Activated CD8-positive, alpha-beta memory T cell treated with anti-CD3 and anti-CD28 coated beads, Interleukin-2, amount 50 U/mL, for 48 hours (primary cell): ENCODE data around the gene A4GNT.
"Not testable (repeated sequence)": the region's sequence is repeated elsewhere in the genome, so short reads cannot be mapped to it uniquely, and the experiment has no call there.

Experiments used
- DNase-seq: peaks from one replicate; pipeline ENCODE4 v3.0.0-alpha.2; 2020

A4GNT gene

DNA sequence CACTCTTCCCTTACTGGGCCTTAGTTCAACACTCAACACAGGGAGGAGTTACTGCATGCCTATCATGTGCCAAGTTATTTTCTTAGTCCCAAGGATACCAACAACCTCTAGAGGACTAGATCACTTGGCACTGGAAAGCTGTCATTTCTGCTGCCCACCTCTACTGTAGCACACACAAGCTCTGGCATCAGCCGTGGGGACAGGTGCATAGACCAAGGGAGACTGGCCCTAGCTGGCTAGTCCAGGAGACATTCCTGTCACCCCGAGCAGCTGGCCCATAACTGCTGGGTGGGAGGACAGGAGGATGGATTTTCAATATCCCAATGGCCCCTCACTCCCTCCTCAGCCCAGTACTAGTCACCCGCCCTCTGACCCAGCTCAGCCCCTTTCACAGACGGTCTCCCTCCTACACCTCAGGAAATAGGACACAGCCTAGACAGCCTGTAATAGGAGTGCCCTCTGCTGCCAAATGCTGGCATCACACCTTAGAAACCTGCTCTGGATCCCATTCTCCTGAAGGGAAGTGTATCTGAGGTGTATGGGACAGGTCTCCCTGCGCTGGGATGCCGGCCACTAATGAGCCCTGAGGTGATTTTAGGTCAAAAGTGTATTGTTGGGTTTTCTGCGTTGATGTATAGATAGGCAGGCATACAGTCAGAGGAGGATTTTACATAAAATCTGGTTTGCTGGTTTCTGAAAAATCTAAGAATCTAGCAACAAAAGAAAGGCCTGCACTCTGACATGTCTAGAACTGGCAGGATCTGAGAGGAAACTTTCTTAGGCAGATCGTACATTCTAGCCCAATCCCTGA, 13.4 kb downstream of the A4GNT start:
- peak; percentile 77 for DNase-seq

DNA sequence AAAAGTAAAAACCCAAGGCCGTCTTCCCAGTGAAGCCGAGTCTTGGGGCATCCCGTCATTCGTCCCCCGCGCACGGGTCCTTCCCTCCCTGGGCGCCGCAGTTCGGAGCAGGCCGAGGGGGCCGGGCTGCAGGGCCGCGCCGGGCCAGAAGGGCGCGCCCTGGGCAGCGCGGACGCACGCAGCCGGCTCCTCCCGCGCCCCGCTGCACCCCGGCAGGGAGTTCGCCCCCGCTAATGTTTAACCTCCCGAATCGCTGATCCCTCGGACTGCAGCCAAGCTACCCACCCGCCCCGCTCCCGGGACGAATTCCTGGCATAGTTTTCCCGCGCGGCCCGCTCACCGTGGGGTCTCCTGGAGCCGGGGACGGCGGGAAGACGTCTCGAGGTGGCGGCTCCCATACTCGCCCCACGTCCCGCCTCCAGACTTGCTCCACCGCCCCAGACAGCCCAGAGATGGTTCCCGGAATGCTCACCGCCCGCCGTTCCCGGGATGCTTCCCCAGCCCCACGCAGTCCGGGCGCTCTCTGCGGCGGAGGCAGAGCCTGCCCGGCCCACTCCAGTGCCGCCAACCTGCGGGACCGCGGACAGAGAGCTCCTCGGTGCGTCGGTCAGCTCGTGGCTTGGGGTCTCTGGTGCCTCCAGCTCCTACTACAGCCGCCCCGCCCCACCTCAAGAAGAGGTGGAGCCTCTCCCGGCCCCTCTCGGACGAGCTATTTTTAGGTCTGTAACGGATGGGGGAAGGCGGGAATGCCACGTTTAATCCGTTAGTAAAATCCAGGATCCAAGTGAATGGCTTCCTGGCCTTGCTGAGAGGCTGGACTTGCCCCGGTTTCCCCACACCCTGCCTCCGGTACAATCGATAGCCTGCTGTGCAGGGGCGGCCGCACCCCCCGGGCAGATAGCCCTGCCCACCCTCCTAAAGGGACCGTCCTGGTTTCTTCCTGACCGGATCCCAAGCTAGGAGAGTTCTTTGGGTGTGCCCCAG, 16.9 kb downstream of the A4GNT start, which contains the start of gene DZIP1L:
Gene DZIP1L, minus strand, starts transcription at position 621 of the 984 bp plus-strand sequence. CDS start 11,637 bp downstream, outside the sequence.
- peak; percentile 74 for DNase-seq

DNA sequence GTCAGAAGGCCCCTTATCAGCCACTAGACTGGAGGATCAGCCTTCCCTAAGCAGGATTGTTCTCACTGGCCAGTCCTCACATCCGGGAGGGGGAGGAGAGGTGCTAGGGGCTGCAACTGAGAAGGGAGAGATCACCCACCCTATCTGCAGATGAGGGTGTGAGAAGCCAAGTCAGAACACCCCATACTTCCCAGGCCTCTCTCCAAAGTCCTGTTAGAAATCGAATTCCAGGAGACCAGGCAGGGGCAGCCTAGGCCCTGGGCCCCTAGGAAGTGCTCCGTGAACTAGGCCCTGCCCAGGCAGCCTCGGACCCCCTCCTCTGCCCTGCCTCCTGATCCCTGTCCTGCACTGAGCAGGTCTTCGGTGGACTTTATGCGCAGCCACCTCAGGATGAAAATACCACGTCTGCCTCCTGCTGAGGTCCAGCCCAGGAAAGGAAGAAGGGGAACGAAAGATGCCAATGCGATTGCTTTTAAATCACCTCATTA, 17.7 kb downstream of the A4GNT start:
- no peak for DNase-seq

DNA sequence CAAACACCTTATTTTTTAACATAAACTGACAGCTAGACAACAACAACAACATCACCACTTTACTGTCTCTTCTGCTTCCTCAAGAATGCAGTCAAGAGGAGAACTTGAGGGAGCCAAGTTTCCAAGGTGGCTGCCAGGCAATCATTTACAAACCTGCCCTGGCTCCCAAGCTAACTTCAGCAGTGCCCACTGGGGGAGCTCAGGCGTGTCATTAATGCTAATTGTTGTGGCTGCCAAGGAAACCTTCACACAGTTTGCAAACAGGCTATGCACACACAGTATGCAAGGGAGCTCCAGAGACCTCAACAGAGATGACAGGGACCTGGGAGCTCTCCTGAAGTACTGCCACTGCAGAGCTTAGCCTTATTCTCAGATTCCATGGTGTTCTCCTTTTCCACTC, 18.9 kb downstream of the A4GNT start:
- no peak for DNase-seq

DNA sequence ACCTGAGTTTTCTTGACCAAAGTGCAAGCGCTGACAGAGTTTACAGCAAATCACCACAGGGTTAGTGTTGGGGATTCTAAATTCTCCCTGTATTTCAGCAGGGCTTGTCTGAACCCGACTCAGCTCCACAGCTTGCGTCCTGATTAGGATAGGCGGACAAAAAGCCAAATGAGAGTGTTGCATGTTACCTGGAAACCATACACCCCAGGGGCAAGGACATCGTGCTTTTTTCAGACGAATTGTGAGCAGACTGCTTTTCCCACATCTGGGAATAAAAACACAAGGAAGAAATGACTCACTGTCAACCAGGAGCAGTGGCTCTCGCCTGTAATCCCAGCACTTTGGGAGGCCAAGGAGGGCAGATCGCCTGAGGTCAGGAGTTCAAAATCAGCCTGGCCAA, 19.8 kb downstream of the A4GNT start:
- no peak for DNase-seq

DNA sequence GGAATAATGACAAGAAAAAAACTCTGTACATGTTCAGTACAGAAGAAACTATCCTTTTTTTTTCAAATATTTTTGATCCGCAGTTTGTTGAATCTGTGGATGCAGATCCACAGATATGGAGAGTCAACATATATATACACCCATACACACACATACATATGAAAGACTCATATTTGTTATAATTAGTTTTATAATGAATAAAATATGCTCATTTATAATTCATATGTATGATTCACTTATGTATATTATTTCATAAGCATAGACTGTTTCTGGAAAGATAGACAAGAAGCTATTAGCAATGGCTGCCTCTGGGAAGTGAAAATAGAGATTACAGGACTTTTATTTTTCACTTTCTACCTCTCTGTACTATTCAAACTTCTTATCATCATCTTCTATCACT, 26.6 kb downstream of the A4GNT start:
- no peak for DNase-seq

DNA sequence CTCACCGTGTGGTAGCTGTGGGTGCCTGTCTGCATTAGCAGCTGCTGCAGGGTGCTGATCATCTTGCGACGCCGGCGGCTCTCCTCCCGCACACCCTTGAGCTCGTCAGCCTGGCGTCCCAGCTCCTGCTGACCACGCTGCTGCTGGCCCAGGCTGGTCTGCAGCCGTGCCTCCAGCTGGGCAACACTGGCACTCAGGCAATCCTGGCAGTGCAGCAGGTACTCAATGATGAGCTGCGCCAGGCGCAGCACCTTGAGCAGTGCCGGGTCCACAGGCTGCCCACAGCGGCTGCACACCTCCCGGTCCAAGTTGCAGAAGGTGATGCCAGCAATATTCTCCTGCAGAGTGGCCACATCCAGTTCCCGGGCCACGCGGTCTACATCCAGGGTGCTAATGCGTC, 28.7 kb downstream of the A4GNT start:
- no peak for DNase-seq

DNA sequence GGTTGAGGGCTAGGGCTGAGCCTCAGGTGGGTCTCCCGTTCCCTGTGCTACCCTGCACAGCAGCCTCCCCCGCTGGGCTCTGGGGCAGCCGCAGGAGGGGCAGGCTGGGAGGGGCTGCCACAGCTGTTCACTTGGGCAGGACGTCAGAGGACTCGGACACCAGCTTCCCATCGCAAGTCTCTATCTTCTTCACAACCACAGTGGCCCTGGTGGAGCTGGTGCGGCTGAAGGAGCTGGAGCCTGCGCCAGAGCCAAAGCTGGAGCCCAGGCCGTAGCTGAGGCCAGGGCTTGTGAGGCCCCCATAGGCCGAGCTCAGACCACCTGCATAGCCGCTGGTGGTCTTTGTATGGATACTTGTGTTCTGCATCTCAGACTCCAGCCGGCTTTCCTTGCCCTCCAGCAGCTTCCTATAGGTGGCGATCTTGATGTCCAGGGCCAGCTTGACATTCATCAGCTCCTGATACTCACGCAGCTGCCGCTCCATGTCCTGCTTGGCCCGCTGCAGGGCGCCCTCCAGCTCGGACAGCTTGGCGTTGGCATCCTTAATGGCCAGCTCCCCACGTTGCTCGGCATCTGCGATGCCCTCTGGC, 30.7 kb downstream of the A4GNT start:
- DNase-seq: not testable (repeated sequence)

DNA sequence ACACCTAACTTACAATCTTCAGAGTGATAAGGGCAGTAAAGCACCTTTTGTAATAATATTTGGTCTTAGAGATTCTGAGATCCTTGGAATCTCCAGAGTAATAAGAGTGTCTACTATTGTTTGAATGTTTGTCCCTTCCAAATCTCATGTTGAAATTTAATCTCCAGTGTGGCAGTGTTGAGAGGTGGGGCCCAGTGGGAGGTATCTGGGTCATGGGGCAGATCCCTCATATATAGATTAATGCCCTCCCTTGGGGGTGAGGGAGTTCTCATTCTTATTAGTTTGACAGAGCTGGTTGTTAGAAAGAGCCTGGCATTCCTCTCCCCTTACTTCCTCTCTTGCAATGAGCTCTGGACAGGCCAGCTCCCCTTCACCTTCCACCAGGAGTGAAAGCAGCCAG, 32.8 kb downstream of the A4GNT start:
- DNase-seq: no peak

DNA sequence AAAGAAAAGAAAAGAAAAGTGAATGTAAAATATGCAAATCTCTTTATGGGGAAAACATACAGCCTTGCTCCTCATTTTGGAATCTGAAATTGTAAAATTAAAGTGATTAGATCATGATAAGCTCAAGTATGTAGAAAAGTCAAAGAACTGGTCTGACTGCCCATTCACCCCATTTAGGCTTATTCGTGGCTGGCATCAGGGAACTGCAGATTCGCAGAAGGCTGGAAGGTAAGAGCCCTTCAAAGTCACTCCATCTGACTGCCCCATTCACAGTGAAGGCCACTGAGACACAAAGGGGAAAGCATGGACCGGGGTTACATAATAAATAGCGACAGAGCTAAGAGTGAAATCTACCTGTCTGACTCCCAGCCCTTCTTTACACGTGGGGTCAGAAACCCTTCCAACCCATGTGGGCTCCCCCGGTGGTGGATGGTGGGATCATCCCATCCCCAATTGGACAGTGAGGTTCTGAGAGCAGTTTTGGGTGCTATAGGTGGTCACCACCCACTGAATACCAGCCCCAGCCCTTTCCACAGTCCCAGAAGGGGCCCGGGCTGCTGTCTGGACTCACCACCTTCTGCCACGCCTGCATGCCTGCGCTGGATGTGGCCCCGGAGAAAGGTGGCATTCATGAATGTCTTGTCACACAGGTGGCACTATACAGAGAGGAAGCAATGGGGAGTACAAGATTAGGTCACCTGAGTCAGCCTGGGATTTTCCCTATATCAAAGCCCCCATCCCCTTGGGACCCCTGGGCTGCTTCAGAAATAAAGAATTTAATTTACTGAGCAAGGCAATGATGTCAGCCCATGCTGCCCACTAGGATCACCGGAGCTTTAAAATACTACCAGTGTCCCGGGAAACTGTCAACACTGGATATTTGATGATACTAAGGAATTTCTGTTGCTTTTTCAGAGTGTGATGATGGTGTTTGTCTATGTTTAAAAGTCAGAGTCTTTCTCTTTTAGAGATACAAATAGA, 34.7 kb downstream of the A4GNT start:
- DNase-seq: no peak

DNA sequence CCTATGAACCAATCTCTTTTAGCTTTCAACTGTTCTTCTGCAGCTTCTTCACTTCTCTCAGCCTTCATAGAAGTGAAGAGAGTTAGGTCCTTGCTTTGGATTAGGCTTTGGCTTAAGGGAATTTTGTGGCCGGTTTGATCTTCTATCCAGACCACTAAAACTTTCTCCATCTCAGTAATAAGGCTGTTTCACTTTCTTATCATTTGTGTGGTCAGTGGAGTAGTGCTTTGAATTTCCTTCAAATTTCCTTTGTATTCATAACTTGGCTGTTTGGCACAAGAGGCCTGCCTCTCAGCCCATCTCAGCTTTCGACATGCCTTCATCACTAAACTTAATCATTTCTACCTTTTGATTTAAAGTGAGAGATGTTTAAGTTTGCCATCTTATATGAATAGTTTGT, 38.5 kb downstream of the A4GNT start:
- no peak for DNase-seq

DNA sequence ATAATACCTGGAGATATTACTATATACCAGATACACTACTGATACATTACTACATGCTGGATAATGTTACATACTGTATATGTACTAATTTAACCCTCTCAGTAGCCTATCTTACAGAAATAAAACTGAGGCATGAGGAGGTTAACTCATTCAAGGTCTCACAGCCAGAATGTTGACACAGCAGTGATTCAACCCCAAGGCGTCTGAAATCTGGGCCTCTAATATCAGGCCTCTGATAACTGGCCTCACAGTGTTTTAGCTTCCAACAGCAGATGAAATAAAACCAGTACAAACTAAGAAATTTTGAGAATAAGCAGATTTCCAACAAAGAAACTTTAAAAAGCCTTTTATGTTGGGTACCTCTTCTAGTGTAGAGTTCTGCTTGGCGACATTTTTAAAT, 40.2 kb downstream of the A4GNT start:
- DNase-seq: no peak

DNA sequence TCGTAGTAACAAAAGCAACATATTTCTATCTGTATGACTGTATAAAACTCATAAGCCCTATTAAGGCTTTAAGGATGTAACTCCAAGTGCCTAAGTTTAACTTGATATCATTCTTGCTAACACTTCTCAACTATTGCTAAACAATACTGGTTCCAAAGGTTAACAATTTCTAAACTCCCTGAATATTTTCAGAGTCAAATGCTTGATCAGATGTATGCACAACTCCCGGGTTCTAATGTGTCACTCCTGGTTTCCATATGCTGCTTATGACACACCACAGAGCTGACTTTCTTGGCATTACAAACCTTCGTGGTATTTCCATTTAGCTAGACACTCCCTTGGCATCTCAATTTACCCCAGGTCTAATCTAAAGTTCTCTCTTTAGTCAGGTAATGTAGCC, 43.1 kb downstream of the A4GNT start:
- DNase-seq: no peak

DNA sequence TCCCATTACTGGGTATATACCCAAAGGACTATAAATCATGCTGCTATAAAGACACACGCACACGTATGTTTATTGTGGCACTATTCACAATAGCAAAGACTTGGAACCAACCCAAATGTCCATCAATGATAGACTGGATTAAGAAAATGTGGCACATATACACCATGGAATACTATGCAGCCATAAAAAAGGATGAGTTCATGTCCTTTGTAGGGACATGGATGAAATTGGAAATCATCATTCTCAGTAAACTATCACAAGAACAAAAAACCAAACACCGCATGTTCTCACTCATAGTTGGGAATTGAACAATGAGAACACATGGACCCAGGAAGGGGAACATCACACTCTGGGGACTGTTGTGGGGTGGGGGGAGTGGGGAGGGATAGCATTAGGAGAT, 46.4 kb downstream of the A4GNT start:
- not testable (repeated sequence) for DNase-seq

DNA sequence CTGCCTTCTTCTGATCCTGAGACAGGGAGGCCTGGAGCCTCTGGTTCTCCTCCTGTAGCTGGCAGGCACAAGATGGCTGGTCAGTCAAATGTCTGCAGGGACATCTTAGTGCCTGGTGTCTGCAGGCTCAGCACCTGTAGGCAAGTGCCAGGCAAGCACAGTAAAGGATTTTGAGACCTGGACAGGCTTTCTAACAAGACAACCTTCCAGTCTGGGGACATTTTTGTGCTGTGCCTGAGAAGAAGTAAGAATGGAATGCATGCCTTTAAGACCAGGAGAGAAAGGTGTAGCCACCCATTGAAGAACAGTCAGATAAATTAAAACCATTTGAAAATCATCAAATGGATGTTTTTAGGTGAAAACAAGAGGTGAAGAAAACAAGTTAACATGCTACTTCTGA, 48.0 kb downstream of the A4GNT start:
- DNase-seq: no peak

DNA sequence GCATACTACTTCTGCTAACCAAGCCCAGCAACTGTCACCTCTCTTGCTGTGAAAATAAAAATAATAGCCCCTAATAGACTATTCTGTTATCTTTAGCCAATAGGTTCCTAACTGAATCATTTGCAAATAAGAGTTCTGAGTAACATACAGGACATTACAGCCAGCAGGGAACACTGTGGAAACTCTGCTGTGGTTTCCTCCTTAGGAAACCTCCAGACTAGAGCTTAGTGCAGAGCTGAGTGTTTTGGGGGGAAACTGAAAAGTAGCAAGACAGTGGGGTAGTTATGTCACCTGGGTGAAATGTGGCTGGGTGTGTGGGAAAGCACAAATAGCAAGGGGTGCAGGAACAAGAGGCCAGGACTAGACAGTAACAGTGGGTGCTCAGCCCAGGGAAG, 49.2 kb downstream of the A4GNT start:
- no peak for DNase-seq

DNA sequence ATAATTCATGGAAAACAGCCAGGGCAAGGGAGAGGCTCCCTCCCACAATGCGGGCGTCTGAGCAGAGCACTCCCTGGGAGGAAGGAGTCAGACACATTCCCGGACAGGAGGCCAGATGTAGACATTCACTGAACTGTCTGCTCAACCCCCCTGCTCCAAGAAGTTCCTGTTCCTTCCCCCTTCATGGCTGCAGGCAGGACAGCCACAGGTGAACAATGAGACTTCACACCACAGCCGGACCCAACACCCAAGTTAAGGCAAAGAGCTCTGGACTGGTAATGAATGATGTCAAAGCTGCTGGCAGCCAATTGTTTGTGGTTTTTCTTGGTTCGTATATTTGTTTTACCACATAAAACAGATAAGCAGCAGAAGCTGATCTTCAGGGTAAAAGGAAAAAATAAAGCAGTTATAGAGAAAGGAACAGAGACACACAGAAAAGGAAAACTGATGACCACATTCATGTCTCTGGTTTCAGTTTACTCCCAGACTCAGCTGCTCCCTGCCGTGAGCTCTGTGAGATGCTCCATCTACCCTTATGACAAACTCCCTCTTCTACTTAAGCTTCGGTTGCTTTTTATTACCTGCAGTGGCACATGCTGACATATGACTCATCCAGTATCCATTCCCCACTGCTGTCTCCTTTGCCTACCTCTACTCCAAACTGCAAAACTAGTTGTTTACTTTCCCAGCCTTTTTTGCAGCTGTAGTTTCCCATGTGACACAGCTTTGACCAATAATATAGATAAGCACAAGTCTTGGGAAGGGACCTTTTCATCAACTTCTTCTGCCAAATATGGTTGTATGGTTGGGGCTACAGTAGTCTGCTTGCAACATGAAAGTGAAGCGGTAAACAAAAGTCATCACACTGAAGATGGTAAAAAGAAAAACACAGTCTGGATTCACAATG, 49.9 kb downstream of the A4GNT start:
- no peak for DNase-seq

DNA sequence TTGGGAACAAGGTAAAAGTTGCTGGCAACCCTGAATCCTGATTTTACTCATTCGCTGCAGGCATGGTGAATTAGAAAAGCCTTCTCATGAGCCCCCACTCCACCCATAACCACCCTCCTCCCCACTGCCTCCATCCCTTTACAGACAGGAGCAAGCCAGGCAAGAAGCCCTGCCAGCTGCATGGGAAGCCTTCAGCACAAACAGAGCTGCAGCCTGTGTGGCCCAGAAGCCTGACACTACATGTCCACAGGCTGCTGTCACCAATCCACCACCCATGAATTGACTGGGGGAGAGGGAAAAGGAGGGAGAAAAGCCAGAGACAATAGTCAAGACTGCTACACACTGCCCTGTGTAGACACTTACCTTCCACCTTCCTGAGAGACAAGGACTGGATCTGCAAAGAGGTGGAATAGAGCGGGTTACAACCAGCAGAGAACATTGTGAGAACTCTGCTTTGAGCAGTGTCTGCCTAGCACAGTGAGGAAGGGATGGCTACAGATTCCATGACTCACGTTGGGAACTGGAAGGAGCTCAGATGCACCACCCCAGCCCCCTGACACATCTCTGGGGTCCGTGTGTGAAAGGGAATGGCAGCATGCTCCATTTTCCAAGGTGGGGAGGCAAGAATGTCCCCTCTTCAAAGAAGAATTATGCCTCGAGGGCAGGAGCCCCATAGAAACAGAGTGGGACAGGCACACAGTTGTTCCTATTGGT, 50.7 kb downstream of the A4GNT start:
- no peak for DNase-seq

DNA sequence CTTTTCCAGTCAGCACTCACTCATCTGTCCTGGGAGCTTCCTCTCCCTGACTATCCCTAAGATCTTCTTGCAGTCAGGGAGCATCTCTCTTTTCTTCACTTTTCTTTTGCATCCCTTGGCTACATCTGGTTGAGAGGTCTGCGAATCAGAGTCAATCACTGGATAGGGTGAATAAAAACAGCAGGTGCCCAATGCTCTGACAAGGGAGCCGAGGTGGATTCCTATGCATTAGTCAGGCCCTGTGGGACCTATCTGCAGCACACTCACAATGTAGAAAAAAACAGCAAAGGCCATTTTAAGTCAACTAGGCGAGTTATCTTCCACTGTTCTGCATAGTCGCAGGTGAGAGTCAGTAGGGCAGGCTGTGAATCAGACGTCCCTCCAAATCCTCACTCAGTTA, 52.3 kb downstream of the A4GNT start:
- no peak for DNase-seq

DNA sequence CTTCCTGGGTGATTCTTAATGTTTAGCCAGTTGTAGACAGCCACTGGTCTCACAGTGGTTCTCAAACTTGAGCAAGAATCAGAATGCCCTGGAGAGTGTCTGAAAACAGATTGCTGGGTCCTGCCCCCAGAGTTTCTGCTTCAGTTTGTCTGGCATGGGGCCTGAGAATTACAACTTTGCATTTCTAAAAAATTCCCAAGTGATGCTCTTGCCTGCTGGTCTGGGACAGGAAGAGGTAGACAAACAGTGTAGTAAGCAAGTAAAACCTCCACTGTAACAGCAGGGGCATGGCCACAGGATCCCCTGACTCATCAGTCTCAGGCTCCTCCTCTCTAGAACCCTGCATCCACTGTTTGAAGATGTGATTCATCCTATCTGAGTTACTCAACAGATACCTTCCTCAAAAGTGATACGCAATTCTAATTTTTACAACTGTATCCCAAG, 53.3 kb downstream of the A4GNT start:
- DNase-seq: no peak
